ACHN (cell line): ENCODE results near the gene RNF144A.

Source experiments
- DNase-seq: peaks from one replicate; pipeline ENCODE4 v3.0.0-alpha.2; 2015
- in situ Hi-C: cut with HindIII; loops from 2 replicates; pipeline ENCODE4 v1.10.0; 2017; ENCODE audit warnings: low sequenced_read_pairs, low pct_ligation_motif_present, low pct_unique_long_range_greater_than_20kb

RNF144A gene

DNA sequence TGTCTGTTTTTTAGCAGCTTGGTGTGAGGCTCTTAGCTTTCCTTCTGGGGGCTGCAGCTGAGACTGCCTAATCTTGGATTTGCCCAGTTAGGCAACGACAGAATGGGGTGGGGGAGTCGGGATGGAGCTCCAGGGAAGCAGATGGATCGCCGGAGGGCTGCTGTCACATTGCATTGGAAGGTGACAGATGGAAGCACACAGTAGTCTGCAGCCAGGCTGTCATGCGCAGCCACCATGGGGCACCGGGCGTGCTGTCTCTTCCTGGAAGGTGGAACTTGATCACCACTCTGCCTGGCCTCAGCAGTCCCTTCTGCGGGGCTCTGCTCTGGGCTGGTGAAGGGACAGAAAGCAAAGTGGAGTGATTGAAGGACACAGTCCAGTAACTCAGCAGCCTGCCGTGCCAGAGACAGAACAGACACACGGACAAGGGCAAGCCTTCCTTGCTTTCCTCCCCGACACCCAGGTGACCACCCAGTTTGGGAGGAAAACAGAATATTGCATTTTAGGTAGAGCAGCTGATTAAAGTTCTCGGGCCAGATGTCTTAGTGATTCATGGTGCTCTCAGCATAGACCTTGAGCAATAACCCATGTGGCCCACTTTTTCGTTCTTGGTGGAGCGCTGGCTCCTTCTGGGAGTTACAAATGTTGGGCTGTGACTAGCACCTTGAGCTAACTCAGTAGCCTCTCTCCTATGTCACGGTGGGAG lies 40.9 kb downstream of the RNF144A start:
- DNase-seq, result no peak
- in situ Hi-C loops, result no loop called here

GRCh38 chr2:6958616-6959235 lies 41.5 kb downstream of the RNF144A start:
- in situ Hi-C loops, result no loop called here
- DNase-seq, result no peak

GRCh38 chr2:6959751-6960150 lies 42.5 kb downstream of the RNF144A start:
- no peak for DNase-seq
- in situ Hi-C loops, result no loop called here

DNA sequence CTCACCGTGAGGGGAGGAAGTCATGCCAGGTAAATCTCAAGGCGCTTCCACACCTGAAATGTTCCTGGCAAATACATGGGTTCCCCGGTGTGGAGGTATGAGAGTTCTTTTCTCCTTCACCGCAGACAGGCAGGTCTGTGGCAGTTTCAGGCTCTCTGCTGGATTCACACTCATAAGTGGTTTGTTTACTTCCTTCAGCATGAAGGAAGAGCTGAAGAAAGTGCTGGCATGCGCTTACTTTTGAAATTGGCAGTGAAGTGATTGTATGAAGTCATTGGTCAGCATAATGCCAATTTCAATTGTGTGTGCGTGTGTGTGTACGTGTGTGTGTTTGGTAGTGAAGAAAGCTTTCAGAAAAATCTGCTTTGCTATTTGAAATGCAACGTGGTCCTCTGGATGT lies 43.4 kb downstream of the RNF144A start:
- in situ Hi-C loops, result no loop called here
- DNase-seq, result no peak

DNA sequence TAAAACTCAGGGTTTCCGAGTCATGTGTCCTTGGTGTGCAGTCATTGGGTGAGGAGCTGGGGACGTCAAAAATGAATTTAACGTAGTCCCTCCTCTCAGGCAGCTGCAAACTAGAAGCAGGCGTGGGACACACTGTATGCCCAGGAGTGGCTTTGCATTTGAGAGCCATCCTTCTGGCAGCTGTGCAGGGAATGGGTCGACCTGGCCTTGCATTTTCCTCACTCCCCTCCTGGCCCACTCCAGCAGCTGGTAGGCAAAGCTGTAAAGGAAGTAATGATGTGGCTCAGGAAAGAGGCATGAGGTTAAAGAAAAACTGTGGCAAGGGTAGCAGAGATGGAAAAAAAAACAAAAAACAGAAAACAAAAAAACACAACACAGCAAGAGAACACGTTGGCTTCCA lies 46.5 kb downstream of the RNF144A start:
- in situ Hi-C loops, result no loop called here
- DNase-seq, result no peak

DNA sequence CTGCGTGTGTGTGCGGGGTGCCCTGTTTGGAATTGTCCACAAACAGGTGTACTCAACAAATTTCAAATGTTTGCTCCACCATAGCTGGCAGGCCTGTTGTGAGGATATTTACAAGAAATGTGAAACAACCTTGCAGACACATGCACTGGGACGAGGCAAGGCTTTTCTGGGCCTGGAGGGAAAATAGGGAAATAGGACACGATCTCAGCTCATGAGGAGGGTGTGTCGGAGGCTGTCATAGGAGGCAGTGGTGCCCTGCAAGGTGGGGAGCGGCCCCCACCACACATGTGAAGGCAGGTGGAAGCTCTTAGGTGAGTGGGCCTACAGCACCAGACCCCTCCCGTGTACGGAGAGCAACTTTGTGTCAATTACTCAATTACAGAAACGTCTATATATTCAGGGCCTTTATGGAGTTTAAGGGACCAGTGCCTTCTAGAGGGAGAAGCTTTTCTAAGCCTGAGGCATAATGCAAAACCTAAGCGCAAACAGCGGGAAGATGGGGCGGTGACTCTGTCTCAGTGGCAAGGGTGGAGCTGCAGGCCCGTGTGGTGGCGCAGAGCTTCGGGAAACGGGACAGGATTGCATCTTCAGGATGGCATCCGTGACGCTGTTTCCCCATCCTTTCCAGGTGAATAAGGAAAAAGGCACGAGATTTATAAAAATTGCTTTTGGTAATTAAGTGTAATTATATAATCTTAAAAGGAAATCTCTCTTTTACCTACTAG lies 48.0 kb downstream of the RNF144A start:
- in situ Hi-C loops, result no loop called here
- no peak for DNase-seq

- in situ Hi-C loops, result no loop called here
Observed at GRCh38 chr2:6966446-6966940, 49.3 kb downstream of the RNF144A start.

GRCh38 chr2:6967301-6967700 lies 50.1 kb downstream of the RNF144A start:
- in situ Hi-C loops, result no loop called here
- no peak for DNase-seq

More at GRCh38 chr2:6966446-6966940, 49.3 kb downstream of the RNF144A start:
- DNase-seq, result no peak

DNA sequence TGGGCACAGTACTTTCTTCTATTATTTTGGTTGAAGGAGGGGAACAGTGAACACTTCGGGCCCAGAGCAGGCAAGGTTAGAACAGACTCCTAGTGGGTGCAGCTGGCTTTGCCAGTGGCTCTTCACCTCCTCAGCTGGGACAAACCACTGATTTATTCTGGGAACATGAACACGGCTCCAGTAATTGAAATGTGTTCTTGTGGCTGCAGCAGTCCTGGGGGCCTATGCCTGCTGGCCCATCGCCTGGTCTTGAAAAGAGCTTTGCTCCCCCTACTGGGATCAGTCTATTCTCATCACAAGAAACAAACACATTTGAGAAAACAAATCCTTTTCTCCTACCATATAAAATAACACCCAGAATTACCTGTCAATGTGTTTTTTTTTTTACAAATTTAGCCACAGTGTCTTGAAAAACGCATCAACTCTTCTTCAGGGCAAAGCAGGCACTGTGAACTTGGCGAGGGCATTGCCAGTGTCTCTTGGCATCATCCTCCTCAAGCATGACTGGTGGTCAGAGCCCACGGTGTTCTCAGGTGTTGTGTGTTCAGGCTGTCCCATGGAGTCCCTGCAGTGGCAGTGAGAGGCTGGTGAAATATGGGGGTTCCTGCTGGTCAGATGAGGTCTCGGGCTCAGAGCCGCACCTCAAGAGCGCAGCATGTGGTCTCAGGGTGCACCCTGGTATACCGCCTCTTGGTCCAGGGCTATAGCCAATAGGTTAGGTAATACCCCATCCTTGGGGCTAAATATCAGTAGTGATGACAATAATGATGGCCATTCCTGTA lies 51.3 kb downstream of the RNF144A start:
- DNase-seq, result no peak
- in situ Hi-C loops, result no loop called here

DNA sequence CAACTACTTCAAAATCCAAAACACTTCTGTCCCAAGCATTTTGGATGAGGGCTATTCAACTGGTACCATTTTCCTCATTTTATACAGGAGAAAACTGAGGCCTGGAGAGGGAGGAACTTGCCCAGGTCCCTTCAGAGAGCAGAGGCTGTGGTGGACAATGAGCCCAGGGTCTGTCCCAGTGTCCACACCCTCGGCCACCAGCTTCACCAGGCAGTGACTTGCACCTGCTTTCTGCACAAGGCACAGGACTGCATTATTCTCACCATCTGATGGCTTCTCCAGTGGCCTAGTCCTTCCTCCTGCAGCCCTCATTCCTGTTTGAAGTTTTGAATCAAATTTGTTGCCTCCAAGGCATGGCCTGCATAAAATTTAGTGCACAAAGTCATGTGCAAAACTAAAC lies 53.3 kb downstream of the RNF144A start:
- no peak for DNase-seq
- in situ Hi-C loops, result no loop called here

DNA sequence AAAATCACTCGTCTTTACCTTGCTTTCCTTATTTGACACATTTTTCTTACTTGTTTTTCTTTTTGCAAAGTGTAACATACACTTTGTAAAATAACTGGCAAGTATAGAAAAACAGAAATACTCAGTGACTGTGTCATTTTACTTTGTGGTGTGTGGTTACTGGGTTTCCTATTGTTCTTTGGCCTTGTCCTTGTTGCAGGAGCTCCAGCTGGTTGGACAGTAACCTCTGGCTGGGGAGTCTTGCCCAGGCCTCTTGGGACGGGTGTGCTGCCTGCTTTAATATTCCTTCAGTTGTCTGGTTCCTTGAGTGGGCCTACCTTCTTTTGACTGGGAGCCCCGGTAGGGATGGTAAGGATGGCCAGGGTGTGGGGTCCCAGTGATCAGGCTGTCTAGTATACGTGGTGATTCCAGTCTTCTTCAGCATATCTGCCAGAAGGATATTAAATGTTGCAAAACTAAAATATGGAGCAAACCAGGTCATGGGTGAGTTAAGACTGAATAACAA lies 53.8 kb downstream of the RNF144A start:
- in situ Hi-C loops, result no loop called here
- DNase-seq, result no peak

DNA sequence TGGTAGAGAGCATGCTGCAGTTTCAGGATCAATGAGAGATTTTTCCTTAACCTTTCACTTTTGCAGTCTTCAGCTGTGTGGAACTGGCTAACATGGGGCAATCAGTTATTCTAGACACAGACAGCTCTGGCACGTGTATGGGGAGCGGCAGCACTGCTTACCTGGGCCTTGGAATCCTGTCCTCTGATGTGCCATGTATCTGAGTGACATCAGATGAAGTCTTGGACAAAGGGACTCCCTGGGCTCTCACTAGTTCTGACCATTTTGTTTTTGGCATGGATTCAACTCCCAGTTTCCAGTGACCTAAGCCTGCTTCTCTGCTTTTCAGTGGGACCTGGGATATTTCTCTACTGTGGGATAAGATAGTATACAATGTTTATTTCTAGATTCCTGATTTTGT lies 54.3 kb downstream of the RNF144A start:
- DNase-seq, result no peak
- in situ Hi-C loops, result no loop called here

DNA sequence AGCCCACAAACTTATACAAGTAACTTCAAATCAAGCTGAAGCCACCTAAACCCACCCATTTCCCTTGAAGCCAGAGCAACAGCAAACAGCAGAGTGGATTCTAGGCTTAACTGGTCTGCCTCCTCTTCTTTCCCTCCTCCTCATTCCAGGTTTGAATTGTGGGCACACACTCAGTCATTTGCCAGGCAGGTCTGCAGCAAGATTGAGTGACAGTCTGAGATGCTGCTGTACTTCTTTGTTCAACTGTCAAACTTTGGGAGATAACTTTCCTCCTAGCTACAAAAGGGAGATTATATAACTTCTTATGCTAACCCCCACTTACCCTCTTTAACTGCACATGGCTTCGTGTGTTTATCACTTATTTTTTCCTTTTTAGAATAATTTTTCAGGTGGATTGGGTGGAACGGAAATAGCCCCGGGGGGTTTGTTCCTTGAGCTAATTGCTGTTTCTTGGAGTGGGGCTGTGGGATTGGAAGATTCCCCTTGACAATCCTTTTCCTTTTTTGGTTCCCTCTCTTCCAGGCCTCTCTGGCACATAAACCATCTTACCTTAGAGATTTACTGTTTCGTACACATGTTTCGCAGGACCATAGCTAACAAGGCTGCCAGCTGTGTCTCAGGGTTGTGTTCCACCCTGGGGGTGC lies 55.0 kb downstream of the RNF144A start:
- in situ Hi-C loops, result no loop called here
- DNase-seq, result no peak

DNA sequence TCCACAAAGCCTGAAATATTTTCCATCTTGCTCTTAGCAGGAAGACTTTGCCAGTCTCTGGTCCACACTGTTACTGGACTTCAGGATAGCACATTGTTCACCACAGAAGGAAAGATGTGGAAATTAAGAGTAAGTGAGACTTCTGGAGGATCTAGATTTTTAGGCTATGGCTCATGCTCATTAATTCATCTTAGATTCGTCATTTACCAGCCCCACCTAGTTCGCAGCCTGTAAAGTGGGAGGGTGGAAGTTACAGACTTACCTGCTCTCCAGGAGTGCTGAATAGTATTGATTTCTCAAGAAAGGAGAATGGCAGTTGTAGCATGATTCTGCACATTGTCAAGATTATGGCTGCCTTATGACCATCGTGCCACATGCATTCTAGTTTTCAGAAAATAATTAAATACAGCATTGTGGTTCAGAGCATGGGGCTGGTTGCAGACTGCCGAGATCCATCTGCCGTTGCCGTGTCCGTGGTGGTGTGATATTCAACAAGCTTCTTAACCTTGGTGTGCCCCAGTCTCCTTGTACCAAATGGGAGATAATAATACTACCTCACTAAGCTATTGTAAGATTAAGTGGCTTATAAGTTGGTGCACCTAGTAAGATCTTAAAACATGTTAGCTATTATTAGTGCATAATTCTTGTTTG lies 56.8 kb downstream of the RNF144A start:
- no peak for DNase-seq
- in situ Hi-C loops, result no loop called here

DNA sequence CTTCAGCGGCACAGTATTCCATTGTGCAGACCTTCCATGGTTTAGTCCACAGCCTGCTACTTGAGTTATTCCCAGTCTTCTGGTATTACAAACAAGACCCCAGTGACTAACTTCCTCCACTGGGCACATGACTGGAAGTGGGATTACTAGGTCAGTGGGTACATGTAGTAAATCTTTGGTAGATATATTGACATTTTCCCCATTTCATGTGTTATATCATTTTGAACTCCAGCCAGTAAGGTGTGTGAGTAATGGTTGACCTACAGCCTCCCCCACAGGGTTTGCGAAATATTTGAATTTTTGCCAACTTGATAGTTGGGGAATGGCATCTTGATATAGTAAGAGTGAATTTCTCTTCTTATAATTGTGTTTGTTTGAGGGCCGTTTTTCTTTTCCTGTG lies 58.8 kb downstream of the RNF144A start:
- in situ Hi-C loops, result no loop called here
- no peak for DNase-seq

GRCh38 chr2:6977113-6977741 lies 60.0 kb downstream of the RNF144A start:
- DNase-seq, result no peak
- in situ Hi-C loops, result no loop called here

GRCh38 chr2:6977786-6978185 lies 60.6 kb downstream of the RNF144A start:
- in situ Hi-C loops, result no loop called here

More at GRCh38 chr2:6977786-6978185, 60.6 kb downstream of the RNF144A start:
- no peak for DNase-seq
